GM19463 (cell line): ENCODE measurements around the gene PREB.

Source experiments
- ATAC-seq: cut with Tn5 transposase; IDR thresholded peaks from one replicate; pipeline ENCODE4 v1.9.1; 2021; ENCODE audit warnings: mild to moderate bottlenecking, moderate library complexity; ENCODE audit not compliant: unreplicated experiment

Gene PREB

GRCh38 chr2:27083410-27084296, 50.8 kb downstream of the PREB start:
- no peak for ATAC-seq

- no peak for ATAC-seq
Observed at GRCh38 chr2:27082773-27083409, 51.5 kb downstream of the PREB start.

GRCh38 chr2:27081984-27082772, 52.3 kb downstream of the PREB start:
- ATAC-seq: no peak
